Hindlimb muscle (tissue), 1 donor: ENCODE data around the gene ITGB2. TPM values are rescaled to one million over a fixed set of nuclear protein-coding genes. Genes with fewer than 3 reads are reported as not detected.

Experiments used
- DNase-seq: peaks from one replicate; pipeline ENCODE4 v3.0.0-alpha.2; 2013
- polyA plus RNA-seq: library from polyadenylated mRNA; unstranded; fragments of 120-200 nt; gene quantifications from one replicate; pipeline ENCODE4 v1.2.1, GENCODE V29; 2013; ENCODE audit not compliant: insufficient read length

Gene ITGB2
- 21.0 TPM for polyA plus RNA-seq

DNA sequence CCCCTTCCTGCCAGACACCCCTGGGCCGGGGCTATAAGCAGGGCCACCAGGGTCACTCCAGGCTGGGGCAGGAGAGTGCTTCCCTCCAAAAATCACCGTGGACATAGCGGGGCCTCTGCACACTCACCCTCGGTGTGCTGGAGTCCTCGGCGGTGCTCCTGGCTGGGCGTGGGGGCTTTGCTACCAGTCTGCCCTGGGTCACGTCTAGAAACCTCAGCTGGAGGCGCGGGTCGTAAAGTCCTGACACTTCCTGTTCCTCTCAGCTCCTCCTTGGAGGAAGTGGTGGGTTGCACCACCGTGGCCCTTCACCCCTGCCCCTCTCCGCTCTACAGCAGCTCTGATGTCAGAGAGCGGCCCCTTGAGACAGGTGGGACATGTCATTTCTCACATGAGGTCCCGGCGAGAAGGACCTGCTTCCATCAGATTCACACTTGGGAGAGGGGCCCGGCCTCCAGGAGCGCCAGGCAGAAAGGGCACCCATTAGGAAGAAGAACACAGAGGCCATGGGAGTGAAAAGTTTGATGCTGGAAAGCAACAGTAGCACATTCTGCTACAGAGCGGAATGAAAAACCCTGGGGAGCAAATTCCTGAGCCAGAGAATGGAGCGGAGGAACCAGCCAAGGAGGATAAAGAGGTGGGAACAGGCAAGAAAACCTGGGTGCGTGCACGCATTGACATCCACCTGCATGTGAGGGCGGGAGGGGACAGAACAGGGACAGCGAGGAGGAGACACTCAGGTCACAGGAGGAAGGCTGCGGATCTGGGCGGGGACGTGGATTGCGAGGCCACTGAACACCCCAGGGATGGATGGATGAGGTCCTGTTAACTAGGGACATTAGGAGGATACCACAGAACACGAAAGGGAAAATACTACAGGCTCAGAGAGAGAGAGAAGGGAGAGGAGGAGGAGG, at the start of gene ITGB2:
Gene ITGB2, minus strand, starts transcription at position 206 of the 911 bp plus-strand sequence. CDS start 10,117 bp downstream, outside the sequence.
- no peak for DNase-seq

DNA sequence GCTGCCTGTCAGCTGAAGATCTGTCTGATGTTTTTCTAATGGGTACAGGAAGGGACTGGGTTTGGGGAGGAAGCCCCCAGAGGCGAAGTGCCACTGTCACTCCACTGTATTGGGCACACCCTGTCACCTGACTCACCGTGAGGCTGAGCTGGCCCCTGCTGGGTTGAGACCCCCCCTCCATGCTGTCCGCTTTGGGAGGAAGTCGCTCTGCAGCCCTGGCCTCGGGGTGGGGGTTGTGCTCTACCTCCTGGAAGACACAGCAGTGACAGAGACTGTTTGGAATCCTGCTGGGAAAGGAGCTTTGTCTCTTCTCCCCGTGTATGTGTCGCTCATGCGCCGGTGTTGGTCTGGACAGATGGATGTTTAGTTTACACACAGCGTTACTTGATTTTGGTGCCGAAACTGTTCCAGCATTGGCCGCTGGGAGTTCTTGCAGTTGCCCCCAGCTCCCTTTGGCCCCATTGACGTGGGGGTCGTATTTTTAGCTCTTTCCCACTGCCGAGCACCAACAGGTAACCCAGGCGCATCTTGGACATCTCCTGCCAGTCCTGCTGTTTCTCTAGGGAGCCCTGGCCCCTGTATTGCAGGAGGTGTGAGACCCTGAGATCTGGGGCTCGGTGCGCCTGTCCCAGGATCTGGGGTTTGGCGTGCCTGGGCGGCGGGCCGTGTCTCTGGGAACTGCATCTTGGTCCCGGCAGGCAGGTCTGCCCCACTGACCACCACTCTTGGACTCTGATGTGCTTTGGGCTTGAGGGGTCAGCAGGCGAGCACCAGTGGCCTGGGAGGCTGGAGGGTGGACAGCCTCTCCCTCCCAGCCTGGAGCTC, 49.4 kb upstream of the ITGB2 start:
- no peak for DNase-seq

DNA sequence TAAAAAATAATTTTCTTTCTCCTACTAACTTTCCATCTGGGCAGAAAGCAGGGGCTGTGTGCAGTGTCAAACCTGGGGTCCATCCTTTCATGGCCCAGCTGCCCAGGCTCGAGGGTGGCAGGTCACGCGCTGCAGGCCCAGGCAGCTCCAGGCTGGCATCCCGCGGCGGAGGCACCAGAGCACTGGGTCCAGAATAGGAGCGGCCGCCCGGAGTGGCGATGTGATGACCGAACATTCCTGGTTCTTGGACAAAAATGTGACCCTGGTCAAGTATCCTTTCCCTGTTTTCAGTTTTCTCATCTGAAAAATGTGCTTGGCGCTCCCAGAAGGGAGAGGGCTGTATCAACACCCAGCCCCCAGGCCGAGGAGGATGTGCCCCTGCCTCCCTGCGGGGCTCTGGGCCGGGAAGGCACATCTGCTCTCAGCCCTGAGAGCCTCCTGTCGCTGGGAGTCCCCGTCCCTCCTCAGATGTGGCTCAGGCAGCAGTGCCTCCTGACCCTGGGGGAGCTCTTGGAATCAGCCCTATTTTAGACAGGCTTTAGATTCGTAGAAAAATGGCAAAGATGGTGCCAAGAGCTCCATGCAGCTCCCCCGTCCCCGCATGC, 48.5 kb upstream of the ITGB2 start:
- no peak for DNase-seq

DNA sequence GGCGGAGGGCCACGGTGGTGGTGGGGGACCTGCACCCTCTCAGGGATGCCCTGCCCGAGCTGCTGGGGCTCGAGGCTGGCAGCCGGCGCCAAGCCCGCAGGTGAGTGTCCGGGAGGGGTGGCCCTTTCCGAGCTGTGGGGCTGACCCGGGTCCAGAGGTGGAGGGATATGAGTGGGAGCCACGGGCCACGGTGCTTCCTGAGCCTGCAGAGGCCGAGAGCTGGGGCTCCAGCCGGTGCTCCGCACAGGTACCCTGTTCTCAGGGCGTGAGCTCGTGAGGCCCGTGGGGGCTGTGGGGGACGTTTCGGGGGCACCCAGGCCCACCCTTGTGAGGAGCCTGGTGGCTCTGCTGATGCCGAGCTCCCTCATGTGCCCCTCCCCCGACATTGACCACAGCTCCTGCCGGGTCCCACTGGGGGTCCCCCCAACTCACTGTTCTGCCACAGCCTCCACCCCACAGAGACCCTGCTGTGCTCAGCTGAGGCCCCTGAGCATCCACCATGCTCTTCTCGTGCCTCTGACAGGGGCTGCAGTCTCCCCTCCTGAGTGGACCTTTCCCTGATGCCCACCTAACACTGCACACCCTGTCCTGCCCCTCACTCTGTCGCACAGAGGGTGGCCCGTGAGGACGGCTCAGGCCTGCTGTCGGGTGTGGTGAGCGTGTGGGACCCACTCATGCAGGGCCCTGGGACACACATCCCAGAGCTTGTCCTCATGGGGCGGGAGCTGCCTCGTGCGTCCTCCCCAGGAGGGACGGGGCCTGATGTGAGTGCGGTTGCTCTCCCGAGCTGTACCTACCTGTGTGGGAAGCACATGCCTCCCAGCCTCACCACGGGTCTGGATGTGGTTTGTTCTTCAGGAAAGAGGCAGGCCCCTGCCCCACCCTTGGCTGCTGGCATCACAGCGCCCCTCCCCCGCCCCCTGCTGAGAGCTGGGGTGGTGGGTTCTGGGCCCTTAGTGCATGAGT, 46.7 kb upstream of the ITGB2 start:
- DNase-seq = no peak

DNA sequence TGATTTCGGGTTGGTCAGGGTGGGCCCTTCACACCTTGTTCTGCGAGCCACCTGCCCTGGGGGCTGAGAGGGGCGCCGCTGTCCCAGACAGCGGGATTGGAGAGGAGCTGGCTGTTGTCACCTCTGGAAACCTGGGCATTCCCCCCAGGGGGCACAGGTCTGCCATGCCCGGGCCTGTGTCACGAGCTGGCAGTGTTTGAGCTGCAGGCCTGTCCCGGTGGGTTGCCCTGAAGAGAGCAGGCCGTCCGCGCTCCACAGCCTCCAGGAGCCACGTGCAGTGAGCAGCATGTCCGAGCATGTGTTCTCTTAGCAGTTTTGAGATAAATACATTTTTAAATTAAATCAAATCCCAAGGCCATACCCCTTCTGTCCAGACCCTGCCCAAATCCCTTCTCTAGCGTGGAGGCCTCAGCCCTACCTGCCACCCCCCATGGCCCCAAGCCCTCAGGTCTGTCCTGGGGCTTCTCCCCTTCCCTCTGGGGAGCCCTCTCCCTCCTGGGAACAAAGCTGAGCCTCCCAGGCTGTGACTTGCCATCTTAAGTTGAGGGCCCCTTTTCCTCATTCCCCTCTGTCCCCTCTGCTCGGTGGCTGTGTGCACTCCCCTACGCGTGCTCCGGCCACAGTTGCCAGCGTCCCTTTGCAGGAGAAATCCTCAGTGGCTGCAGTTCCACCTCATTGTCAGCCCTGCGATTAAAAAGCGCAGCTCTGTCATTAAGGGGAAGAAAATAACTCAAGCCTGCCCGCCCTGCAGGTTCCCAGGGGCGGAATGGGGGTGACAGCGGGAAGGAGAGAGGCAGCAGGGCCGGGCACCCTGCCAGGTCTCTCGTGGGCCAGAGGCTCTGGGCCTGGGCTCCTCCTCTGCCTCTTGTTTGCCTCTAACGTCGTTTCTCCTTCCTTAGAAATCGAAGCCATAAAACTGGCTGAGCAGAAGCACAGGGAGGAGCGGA, 45.7 kb upstream of the ITGB2 start:
- no peak for DNase-seq

DNA sequence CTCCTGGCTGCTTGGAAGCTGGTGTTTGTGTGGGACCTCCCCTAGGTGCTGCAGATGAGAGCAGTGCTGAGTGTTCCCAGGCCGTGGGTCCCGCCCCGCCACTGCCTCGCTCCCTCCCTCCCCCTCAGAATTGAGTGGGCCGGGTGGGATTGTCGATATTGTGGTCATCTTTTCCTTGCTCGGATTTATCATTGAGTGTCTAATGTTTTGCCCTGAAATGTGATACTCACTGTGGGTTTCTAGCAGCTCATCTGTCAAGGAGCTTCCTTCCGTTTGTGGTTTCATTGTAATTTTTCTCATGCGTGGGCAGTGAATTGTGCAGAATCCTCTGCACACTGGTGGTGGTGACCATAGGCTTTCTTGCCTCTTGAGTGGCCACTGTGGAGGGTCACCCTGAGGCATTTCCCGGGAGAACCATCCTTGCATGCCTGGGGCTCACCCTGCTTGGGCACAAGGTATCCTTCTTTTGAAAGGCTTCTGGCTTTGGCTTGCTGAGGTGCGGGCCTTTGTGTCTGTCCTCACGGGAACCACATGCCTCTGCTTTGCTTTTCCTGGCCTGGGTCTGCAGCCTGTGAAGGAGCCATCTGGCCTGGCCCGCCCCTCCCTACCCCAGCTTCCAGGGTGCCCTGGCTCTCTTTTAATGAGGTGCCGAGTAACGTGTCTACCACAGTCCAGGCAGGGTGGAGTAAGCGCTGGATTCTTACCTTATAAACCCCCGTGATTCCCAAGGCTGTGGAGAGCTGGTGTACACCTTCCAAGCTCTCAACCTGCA, 44.7 kb upstream of the ITGB2 start:
- DNase-seq = no peak

DNA sequence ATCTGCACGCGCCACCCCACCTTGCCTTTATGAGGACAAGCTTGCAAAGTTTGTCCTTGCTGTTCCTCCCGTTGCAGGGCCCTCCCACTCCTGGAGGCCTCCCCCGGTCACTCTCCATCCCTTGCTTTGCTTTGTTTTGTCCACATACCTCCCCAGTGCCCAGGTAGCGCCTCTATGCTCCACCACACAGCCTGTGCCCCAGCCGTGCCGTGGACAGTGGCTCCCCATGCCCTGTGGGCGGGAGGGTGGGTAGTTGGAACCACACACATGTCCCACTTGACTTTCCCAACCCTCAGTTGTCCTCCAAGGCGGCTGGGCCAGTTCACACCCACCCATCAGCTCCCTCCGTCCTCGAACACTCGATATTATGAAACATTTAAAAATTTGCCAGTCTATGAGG, 43.7 kb upstream of the ITGB2 start:
- DNase-seq = no peak

DNA sequence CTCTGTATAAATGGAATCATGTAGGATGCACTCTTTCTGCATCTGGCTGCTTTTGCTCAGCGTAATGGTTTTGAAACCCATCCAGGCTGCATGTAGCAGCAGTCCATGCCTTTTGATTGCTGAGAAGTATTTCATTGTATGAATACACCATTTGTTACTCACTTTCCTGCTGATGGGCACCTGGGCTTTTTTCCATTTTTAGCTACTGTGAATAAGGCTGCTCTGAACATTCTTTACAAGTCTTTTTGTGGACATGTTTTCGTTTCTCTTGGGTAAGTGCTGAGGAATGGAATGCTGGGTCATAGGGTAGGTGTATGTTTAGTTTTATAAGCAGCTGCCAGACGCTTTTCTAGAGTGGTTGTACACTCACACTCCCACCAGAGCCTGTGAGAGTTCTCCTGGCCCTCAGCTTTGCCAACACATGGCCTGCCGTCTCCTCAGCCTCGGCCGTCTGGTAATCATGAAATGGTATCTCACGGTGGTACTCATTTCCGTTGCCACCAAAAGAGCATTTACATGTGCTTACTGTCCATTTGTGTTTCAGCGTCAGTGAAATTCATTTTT, 41.8 kb upstream of the ITGB2 start:
- no peak for DNase-seq

DNA sequence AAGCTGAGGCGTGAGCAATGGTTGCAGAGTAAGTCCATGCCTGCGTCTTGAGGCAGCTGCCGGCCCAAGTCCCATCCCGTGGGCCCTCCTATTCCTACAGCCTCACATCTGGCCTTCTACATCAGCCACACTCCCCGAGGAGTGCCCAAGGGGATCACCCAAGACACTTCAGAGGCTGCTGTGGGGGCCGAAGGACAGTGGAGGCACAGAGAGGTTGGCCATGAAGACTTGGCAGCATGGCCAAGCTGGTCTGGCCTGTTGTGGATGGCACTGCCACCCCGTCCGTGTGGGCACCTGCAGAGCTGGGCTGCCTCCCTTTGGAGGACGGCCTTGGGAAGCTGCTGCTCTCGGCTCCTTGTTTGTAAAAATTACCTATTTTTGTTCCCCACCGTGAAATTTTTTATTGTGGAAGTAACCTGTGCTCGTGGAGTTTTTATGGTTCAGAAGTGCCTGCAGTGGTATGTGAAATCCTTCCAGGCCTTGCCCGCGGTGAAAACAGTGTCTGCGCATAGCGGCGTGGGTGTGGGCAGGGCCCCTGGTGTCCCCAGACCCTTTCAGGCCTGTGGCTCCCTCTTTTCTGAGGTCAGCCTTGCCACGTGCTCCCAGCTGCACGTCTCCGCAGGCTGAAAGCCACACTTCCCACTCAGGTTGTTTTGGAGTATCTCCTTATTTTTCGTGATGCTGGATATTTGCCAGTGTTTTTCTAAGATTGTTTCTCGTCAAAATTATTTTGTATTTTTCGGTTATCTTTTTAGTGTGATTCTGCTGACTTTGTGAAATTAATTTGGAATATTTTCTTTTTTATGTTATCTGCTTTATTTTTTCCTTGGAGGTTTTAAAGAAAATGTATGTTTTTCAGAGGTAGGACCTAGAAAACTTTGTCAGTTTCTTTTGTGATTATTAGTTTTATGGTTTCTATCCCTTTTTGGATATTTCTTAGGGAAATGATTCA, 39.7 kb upstream of the ITGB2 start:
- no peak for DNase-seq

DNA sequence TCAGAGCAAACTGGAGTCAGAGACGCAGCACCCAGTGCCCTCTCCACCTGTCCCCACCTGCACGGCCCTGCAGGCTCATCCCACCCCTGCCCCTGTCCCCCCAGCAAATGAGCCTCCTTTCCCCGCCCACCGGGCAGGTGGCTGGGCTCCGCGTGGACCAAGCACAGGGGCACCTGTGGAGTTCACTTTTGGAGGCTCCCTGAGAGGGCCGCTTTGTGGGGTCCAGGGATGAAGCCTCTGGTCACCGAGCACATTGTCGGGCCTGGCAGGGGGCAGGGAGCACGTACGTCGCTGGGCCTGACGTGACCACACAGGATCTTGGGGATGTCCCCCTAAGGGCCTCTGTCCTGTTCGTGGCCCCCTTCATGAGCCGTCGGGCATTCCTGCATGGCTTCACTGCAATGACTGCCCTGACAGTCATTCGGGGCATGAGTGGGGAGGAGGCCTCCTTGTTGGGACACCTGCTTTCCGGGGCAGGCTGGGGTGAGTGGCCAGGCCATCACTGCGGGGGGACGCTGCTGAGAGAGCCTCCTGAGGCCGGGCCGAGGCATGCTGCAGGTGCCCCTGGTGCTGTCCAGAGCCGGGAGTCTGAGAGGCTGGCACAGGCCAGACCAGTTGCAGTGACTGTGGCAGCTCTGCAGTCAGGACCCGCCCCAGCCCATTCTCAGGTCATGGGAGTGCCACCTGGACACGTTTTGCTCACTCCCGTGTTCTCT, 38.8 kb upstream of the ITGB2 start:
- no peak for DNase-seq

DNA sequence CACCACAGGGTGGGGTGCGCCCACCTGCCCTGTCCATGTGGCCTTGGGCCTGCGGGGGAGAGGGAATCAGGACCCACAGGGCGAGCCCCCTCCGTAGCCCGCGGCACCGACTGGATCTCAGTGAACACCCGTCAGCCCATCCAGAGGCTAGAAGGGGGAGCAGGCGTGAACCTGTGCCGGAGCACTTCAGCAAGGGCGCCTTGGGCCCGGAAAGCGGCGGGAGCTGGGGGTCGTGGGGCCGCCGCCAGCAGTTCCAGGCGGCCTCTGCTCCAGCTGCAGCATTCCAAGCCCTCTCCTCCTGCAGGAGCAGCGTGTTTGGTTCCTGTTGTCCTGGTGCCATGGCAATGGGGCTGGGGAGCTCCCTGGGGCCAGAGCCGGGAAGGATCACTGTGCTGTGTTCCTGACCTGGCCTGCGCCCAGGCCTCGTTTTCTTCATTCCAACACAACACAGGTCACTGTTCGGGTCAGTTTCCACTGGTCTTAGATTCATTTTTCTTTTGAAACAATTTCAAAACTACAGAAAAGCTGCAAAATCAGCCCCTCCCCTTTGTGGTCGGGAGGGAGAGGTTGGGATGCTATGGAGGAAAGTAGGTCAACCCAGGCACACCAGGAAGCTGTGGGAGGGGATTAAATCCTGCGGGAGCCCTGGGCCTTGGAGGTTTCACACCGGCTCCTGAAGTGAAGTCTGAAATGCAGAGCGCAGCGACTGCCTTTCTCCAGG, 37.9 kb upstream of the ITGB2 start:
- DNase-seq = peak; percentile 94

DNA sequence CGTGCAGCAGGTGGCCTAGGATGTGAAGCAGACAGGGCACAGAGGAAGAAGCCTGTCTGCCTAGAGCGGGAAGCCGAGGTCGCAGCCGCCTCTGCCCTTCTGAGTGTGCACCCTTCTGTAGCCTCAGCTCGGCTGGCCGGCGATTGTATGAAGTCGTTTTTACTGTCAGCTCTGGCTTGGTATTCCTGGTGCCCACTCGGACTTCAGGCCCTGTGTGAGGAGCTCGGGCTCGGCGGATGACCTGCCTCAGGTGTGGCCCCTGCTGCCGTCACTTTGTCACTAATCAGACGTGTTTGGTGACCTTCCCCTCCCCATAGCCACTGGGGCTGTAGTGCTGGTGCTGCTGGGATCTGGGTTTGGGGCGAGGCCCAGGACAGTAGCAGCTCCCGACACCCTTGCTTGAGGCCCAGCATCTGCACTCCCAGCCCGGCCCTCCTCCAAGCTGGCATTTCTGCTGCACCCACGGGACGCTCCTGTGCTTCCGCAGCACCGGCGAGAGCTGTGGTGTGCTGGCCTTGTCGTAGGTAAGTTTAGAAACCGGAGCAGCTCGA, 37.3 kb upstream of the ITGB2 start:
- DNase-seq = no peak

DNA sequence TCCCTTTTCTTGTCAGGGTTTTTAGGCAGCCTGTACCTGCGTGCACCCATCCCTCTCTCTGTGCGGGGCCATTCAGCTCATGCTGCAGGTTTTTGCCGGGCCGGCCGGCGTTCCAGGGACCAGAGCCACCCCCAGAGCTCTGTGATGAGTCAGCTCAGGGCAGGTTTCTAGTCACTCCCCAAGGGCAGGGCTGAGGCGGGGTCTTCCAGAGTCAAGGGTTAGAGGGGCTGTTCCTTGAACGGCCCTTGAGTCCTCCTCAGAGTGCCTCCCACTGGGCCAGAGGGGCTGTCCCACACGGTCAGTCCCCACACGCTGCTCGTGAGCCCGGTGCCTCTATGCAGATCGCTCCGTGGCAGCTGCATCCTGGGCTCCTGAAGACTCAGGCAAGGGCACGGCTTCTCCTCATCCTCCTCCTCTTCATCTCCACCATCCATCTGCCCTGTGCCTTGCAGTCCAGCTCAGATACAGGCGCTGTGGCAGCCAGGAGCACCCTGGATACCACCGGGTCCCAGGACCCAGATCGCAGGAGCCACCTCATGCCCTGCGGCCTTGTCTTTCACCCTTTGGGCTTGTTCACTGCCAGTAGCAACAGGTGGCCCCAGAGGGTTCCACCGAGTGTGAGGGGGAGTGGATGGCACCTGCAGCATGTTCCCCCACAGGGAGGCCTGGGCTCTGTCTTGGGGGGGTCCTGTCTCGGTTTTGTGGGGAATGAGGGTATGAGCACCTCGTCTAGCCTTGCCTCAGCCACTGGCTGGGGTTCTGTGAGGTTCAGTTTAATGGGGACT, 36.5 kb upstream of the ITGB2 start:
- DNase-seq = no peak

DNA sequence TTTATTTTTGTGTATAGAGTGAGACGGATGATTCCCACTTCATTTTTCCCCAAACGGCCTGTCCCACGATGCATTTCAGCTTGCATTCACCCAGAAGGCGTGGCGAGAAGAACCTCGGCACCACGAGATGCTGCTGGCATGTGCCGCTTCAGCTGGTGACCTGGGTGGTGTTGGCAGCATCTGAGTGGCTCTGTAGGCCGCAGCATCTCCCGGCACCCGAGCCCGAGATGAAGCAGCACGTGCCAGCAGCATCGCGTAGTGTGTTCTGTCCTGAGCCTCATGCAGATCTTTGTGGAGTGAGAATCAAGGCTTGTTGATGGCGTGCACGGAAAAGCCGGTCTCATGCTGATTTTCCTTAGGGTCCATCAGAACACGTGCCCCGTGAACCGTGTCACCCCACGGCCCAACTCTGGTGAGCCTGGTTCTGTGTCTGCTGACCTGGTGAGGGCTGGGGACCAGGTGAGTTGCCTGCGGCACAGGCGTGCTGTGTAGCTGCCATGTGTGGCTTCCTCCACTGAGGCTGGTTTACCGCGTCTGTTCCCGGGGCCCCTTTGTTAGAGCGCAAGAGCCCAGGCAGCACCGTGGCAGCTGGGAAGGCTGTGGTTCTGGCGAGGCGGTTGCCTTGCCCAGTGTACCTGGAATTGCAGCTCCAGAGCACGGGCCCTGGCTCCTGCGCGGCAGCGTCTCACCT, 35.8 kb upstream of the ITGB2 start:
- no peak for DNase-seq

DNA sequence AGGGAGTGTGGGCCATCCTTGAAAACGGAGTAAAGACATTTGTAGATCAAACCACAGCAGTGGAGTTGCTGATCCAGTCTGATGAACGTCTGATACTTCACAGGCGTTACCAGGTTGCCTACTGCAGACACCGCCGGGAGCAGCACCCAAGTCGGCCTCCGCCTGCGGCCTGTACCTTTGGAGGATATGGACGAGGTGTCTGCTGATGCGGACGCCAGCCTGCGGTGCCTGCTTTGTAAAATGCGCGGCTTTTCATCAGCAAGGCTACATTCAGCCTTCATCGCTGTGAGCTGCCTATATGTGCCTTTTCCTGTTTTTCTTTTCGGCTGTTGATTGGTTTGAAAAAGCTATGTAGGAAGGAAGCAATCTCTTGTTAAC, 35.1 kb upstream of the ITGB2 start:
- DNase-seq = no peak
